ENCODE measurements around the gene NUMA1. TPM values are rescaled to one million over a fixed set of nuclear protein-coding genes. Genes with fewer than 3 reads are reported as not detected.

NUMA1 gene
- total RNA-seq, 1 donor from 2014 or later = 289 TPM

GRCh38 chr11:72084965-72085364 is 4.6 kb upstream of the NUMA1 start:
- Histone ChIP-seq H3K9me3 (no peaks in the 10 kb centered on the region), H3K4me1 (peaks cover 5 to 7% of the 10 kb centered on the region in 2 donors), H3K4me3 (no peak overlapping the region), H3K36me3 (peaks cover 0 to 12% of the 10 kb centered on the region in 2 donors), H3K27ac (no peak overlapping the region), H3K27me3 (no peaks in the 10 kb centered on the region)
- no peak for DNase-seq (ENCODE audit: low spot score in 2 of 2)
- TF ChIP-seq CTCF (IDR thresholded peaks at IDR 0.05) = no peak
- intact Hi-C loops (cut with DNase I) = no loop called here

- Histone ChIP-seq H3K9me3 (no peaks in the 10 kb centered on the region), H3K27me3 (no peaks in the 10 kb centered on the region)
- TF ChIP-seq CTCF (IDR thresholded peaks at IDR 0.05) = no peak
These were observed 3.7 kb upstream of the NUMA1 start for GRCh38 chr11:72084076-72084475.

GRCh38 chr11:72083414-72083813 is 3.1 kb upstream of the NUMA1 start:
- Histone ChIP-seq H3K4me3 (no peak overlapping the region), H3K27ac (no peak overlapping the region), H3K36me3 (peaks cover 0 to 3% of the 10 kb centered on the region in 2 donors), H3K27me3 (no peaks in the 10 kb centered on the region), H3K4me1 (peaks cover 5 to 14% of the 10 kb centered on the region in 2 donors), H3K9me3 (no peaks in the 10 kb centered on the region)
- TF ChIP-seq CTCF (IDR thresholded peaks at IDR 0.05) = no peak
- intact Hi-C loops (cut with DNase I) = no loop called here
- no peak for DNase-seq (ENCODE audit: low spot score in 2 of 2)

More at GRCh38 chr11:72084076-72084475, 3.7 kb upstream of the NUMA1 start:
- Histone ChIP-seq H3K4me3 (no peak overlapping the region), H3K27ac (no peak overlapping the region), H3K36me3 (peaks cover 0 to 9% of the 10 kb centered on the region in 2 donors), H3K4me1 (peaks cover 5 to 13% of the 10 kb centered on the region in 2 donors)
- intact Hi-C loops (cut with DNase I) = no loop called here
- peak in 1 of 2 donors; percentile 39 for DNase-seq (ENCODE audit: low spot score in 2 of 2)

GRCh38 chr11:72081821-72082453 is 1.6 kb upstream of the NUMA1 start:
- intact Hi-C loops (cut with DNase I) = no loop called here
- Histone ChIP-seq H3K9me3 (no peaks in the 10 kb centered on the region), H3K27ac (peak overlapping the region; percentile 89 to 91), H3K36me3 (no peaks in the 10 kb centered on the region), H3K4me3 (no peak overlapping the region), H3K4me1 (peaks cover 5 to 14% of the 10 kb centered on the region in 2 donors), H3K27me3 (no peaks in the 10 kb centered on the region)
- no peak for TF ChIP-seq CTCF (IDR thresholded peaks at IDR 0.05)
- peak in 1 of 2 donors; percentile 38 for DNase-seq (ENCODE audit: low spot score in 2 of 2)

GRCh38 chr11:72081184-72081644 is 872 bp upstream of the NUMA1 start:
- Histone ChIP-seq H3K36me3 (no peaks in the 10 kb centered on the region), H3K9me3 (no peaks in the 10 kb centered on the region), H3K27ac (peak overlapping the region; percentile 89 to 91), H3K4me1 (peaks cover 5 to 14% of the 10 kb centered on the region in 2 donors), H3K27me3 (no peaks in the 10 kb centered on the region), H3K4me3 (peak overlapping the region; percentile 82 to 90)
- no peak for TF ChIP-seq CTCF (IDR thresholded peaks at IDR 0.05)
- DNase-seq (ENCODE audit: low spot score in 2 of 2) = no peak
- intact Hi-C loops (cut with DNase I) = no loop called here

Data from ascending aorta (tissue), 2 donors.